SK-N-SH (cell line): ENCODE results near the gene MYL5. TPM values are rescaled to one million over a fixed set of nuclear protein-coding genes. Genes with fewer than 3 reads are reported as not detected.

Experiments
- CTCF ChIA-PET: fragments of 300-600, 350-600 bp; formaldehyde crosslinking; extraction: SDS; loops from one replicate; lab custom pipeline; 2021; lab: Yijun Ruan, JAX
- POLR2A ChIA-PET: fragments of 350-600 bp; sonication (Branson Sonifier 250); formaldehyde crosslinking; extraction: SDS; loops from one replicate; lab custom pipeline; 2020; ENCODE audit warnings: antibody characterized with exemption, inconsistent platforms; lab: Yijun Ruan, JAX
- DNase-seq: peaks from one replicate; pipeline ENCODE4 v3.0.0; 2012
- H2AFZ ChIP-seq: fragments of 200-600 bp; sonication (generic); 2 replicates; pipeline ENCODE4 v1.8.1; 2016; ENCODE audit warnings: antibody characterized with exemption, mild to moderate bottlenecking, low read depth
- H3F3A ChIP-seq: fragments of 200-600 bp; sonication (generic); replicated peaks from 2 replicates; pipeline ENCODE3; 2016; ENCODE audit warnings: antibody characterized with exemption, mild to moderate bottlenecking; ENCODE audit not compliant: insufficient read depth
- H3K27ac ChIP-seq, 2 experiments: fragments of 200-500 bp in 1 of 2; fragments of 200-600 bp in 1 of 2; sonication (Bioruptor generic) in 1 of 2; sonication (generic), shearing (Covaris generic) in 1 of 2; 2 replicates each; pipeline versions ENCODE4 v1.5.1 to v1.6.1; 2014 to 2016; ENCODE audit warnings: low read depth in 2 of 2, inconsistent platforms in 1 of 2, low read length in 1 of 2, mild to moderate bottlenecking in 1 of 2, mixed read lengths in 1 of 2
- H3K27me3 ChIP-seq: fragments of 200-600 bp; sonication (generic), shearing (Covaris generic); 2 replicates; pipeline ENCODE4 v1.6.1; 2016; ENCODE audit warnings: mixed run types; ENCODE audit not compliant: insufficient read depth
- H3K36me3 ChIP-seq, 2 experiments: fragments of 200-500 bp in 1 of 2; fragments of 200-600 bp in 1 of 2; sonication (Bioruptor generic) in 1 of 2; sonication (generic) in 1 of 2; replicated peaks in 1 of 2; 2 replicates each; pipeline versions ENCODE3 to v1.5.1; 2014 to 2016; ENCODE audit warnings: low read length in 1 of 2, mild to moderate bottlenecking in 1 of 2; ENCODE audit not compliant: insufficient read depth in 2 of 2, control insufficient read depth in 1 of 2
- H3K4me1 ChIP-seq, 2 experiments: fragments of 200-500 bp in 1 of 2; fragments of 200-600 bp in 1 of 2; sonication (Bioruptor generic) in 1 of 2; sonication (generic), shearing (Covaris generic) in 1 of 2; 2 replicates each; pipeline versions ENCODE4 v1.5.1 to v1.6.1; 2014 to 2016; ENCODE audit warnings: low read depth in 1 of 2, low read length in 1 of 2, mixed run types in 1 of 2; ENCODE audit not compliant: insufficient read depth in 2 of 2, control insufficient read depth in 1 of 2
- H3K4me2 ChIP-seq: fragments of 200-600 bp; sonication (generic), shearing (Covaris generic); 2 replicates; pipeline ENCODE4 v1.6.1; 2017; ENCODE audit warnings: mixed run types
- H3K4me3 ChIP-seq, 2 experiments: fragments of 200-500 bp in 1 of 2; fragments of 200-600 bp in 1 of 2; sonication (Bioruptor generic) in 1 of 2; sonication (generic), shearing (Covaris generic) in 1 of 2; 2 replicates each; pipeline versions ENCODE4 v1.5.1 to v1.8.1; 2014 to 2016; ENCODE audit warnings: low read depth in 2 of 2, inconsistent platforms in 1 of 2, low read length in 1 of 2, mild to moderate bottlenecking in 1 of 2, mixed read lengths in 1 of 2, moderate library complexity in 1 of 2
- H3K79me2 ChIP-seq: fragments of 200-600 bp; sonication (generic); 2 replicates; pipeline ENCODE4 v1.8.1; 2017; ENCODE audit warnings: mild to moderate bottlenecking; ENCODE audit not compliant: insufficient read depth
- H3K9ac ChIP-seq: fragments of 200-600 bp; sonication (generic); 2 replicates; pipeline ENCODE4 v1.6.1; 2017; ENCODE audit warnings: mixed run types
- H3K9me2 ChIP-seq: fragments of 200-600 bp; sonication (generic); 2 replicates; pipeline ENCODE4 v1.6.1; 2017; ENCODE audit warnings: mixed run types
- H3K9me3 ChIP-seq: fragments of 200-600 bp; sonication (generic); 2 replicates; pipeline ENCODE4 v1.6.1; 2017; ENCODE audit warnings: mixed run types, mild to moderate bottlenecking, moderate library complexity
- H4K20me1 ChIP-seq: fragments of 200-600 bp; sonication (generic); 2 replicates; pipeline ENCODE4 v1.6.1; 2017; ENCODE audit warnings: mild to moderate bottlenecking, mixed run types; ENCODE audit not compliant: insufficient read depth
- ELF1 ChIP-seq: IDR thresholded peaks from 2 replicates; pipeline ENCODE4 v1.4.0; 2012
- EZH2phosphoT487 ChIP-seq: fragments of 200-600 bp; sonication (generic); IDR thresholded peaks from 2 replicates; pipeline ENCODE4 v1.6.1; 2017; ENCODE audit warnings: low read depth, mixed run types, mild to moderate bottlenecking, antibody characterized with exemption, moderate library complexity, borderline replicate concordance
- FOSL2 ChIP-seq: IDR thresholded peaks from 2 replicates; pipeline ENCODE4 v1.4.0; 2012; ENCODE audit warnings: low read depth, mild to moderate bottlenecking, moderate library complexity, borderline replicate concordance
- FOXJ3 ChIP-seq: sonication (generic); formaldehyde crosslinking; IDR thresholded peaks from 2 replicates; pipeline ENCODE4 v1.5.1; 2020; ENCODE audit warnings: mild to moderate bottlenecking, missing genetic modification reagents
- FOXM1 ChIP-seq: IDR thresholded peaks from 2 replicates; pipeline ENCODE4 v1.4.0; 2012; ENCODE audit warnings: low read depth, mild to moderate bottlenecking
- GABPA ChIP-seq: IDR thresholded peaks from 2 replicates; pipeline ENCODE4 v1.4.0; 2012; ENCODE audit warnings: low read depth, mild to moderate bottlenecking
- IRF3 ChIP-seq: fragments of 150-350 bp; IDR thresholded peaks from 2 replicates; pipeline ENCODE4 v1.6.1; 2016; ENCODE audit warnings: mild to moderate bottlenecking, low read depth, low read length
- MEF2A ChIP-seq: IDR thresholded peaks from 2 replicates; pipeline ENCODE4 v1.4.0; 2012; ENCODE audit warnings: low read depth, borderline replicate concordance
- NRF1 ChIP-seq: IDR thresholded peaks from 2 replicates; pipeline ENCODE4 v1.6.1; 2012; ENCODE audit warnings: low read depth, mild to moderate bottlenecking, low read length
- POLR2AphosphoS5 ChIP-seq: IDR thresholded peaks from 2 replicates; pipeline ENCODE4 v1.6.1; 2012; ENCODE audit warnings: low read depth, low read length
- REST ChIP-seq: IDR thresholded peaks from 2 replicates; pipeline ENCODE4 v1.6.1; 2012; ENCODE audit warnings: mild to moderate bottlenecking, low read depth, low read length, moderate library complexity
- RFX5 ChIP-seq: IDR thresholded peaks from 2 replicates; pipeline ENCODE4 v1.6.1; 2012; ENCODE audit warnings: mild to moderate bottlenecking, improper control_type of control experiment, low read length
- RXRA ChIP-seq: IDR thresholded peaks from 2 replicates; pipeline ENCODE4 v1.4.0; 2012; ENCODE audit warnings: low read depth, mild to moderate bottlenecking, borderline replicate concordance
- SMC3 ChIP-seq: IDR thresholded peaks from 2 replicates; pipeline ENCODE4 v1.6.1; 2012; ENCODE audit warnings: low read depth, low read length, improper control_type of control experiment
- TAF1 ChIP-seq: IDR thresholded peaks from 2 replicates; pipeline ENCODE4 v1.6.1; 2012; ENCODE audit warnings: low read depth, mild to moderate bottlenecking, low read length, moderate library complexity, borderline replicate concordance
- USF1 ChIP-seq: IDR thresholded peaks from 2 replicates; pipeline ENCODE4 v1.4.0; 2012; ENCODE audit warnings: low read depth, borderline replicate concordance
- USF2 ChIP-seq: fragments of 150-350 bp; IDR thresholded peaks from 2 replicates; pipeline ENCODE4 v1.6.1; 2017; ENCODE audit warnings: antibody characterized with exemption, low read length, low read depth, borderline replicate concordance
- ZBTB33 ChIP-seq: IDR thresholded peaks from 2 replicates; pipeline ENCODE4 v1.4.0; 2012; ENCODE audit warnings: low read depth, borderline replicate concordance
- WGBS: methylation state at CpG from one replicate; pipeline ENCODE4 v1.1.6; 2017; ENCODE audit warnings: low lambda C conversion rate; 5-methylcytosine and 5-hydroxymethylcytosine counted together
- polyA plus RNA-seq, 3 experiments: library from polyadenylated mRNA; depleted of rRNA; stranded (reverse); fragments of >200 nt; gene quantifications; 2 replicates each; pipeline ENCODE4 v1.2.3, GENCODE V29; 2012

MYL5 gene
- polyA plus RNA-seq, 1 of the 3 experiments (the other 2 are of a cell fraction), result 46.9 TPM

- no peak for TF ChIP-seq TAF1
- TF ChIP-seq MEF2A, result no peak
- no peak for TF ChIP-seq EZH2phosphoT487
- no peak for TF ChIP-seq RXRA
- TF ChIP-seq FOXJ3 (CRISPR knock-in tag), result no peak
- no peak for TF ChIP-seq USF2
- TF ChIP-seq FOXM1, result no peak
- TF ChIP-seq IRF3, result no peak
- TF ChIP-seq FOSL2, result no peak
- no peak for TF ChIP-seq ZBTB33
- TF ChIP-seq GABPA, result no peak
- TF ChIP-seq ELF1, result no peak
- no peak for TF ChIP-seq RFX5
- no peak for TF ChIP-seq NRF1
- TF ChIP-seq POLR2AphosphoS5, result no peak
- no peak for TF ChIP-seq REST
- no peak for TF ChIP-seq USF1
- no peak for TF ChIP-seq SMC3
- Histone ChIP-seq H3K4me3 (no peak overlapping the region), H3F3A (no peaks in the 10 kb centered on the region), H2AFZ (no peak overlapping the region), H4K20me1 (no peaks in the 10 kb centered on the region), H3K27ac (no peak overlapping the region), H3K4me2 (no peak overlapping the region), H3K36me3 (no peaks in the 10 kb centered on the region), H3K9ac (no peak overlapping the region), H3K9me2 (no peaks in the 10 kb centered on the region), H3K4me1 (peaks cover 0 to 14% of the 10 kb centered on the region in 2 experiments; a peak in 1 of 4 replicates), H3K9me3 (no peaks in the 10 kb centered on the region), H3K27me3 (peaks cover 13% of the 10 kb centered on the region; the same call in 1 of the 2 replicates), H3K79me2 (no peaks in the 10 kb centered on the region)
- no peak for DNase-seq
- POLR2A ChIA-PET, result no interaction called here
- 35% methylated on average over 5 of the region's 17 CpGs for WGBS
- CTCF ChIA-PET, result no interaction called here
These were observed 19.4 kb upstream of the MYL5 start for GRCh38 chr4:654871-655463.
